Effector memory CD8-positive, alpha-beta T cell (primary cell): ENCODE measurements around the gene EPB41L4B.
"Not testable (repeated sequence)": the region's sequence is repeated elsewhere in the genome, so short reads cannot be mapped to it uniquely, and the experiment has no call there.

Source experiments
- ATAC-seq: fragments of 150-1000 bp; cut with Tn5 transposase; replicated peaks from 2 replicates; pipeline ENCODE4 v1.10.0; 2021; ENCODE audit warnings: mild to moderate bottlenecking, moderate library complexity
- DNase-seq, 3 experiments: peaks; one replicate each; pipeline ENCODE4 v3.0.0; 2021
- H3K27ac Mint-ChIP-seq, 2 donors: one replicate each; pipeline ENCODE4 v1.8.0; 2022; ENCODE audit warnings: mild to moderate bottlenecking in 2 of 2, mixed read lengths in 2 of 2, moderate library complexity in 2 of 2
- H3K27me3 Mint-ChIP-seq, 2 donors: one replicate each; pipeline ENCODE4 v1.8.0; 2022; ENCODE audit warnings: mixed read lengths in 2 of 2
- H3K36me3 Mint-ChIP-seq: one replicate; pipeline ENCODE4 v1.8.0; 2022; ENCODE audit warnings: mild to moderate bottlenecking, moderate library complexity, mixed read lengths; ENCODE audit not compliant: insufficient read depth
- H3K4me1 Mint-ChIP-seq, 2 donors: one replicate each; pipeline ENCODE4 v1.8.0; 2022; ENCODE audit warnings: low read depth in 2 of 2, mixed read lengths in 2 of 2
- H3K4me3 Mint-ChIP-seq, 2 donors: one replicate each; pipeline ENCODE4 v1.8.0; 2022; ENCODE audit warnings: mild to moderate bottlenecking in 2 of 2, mixed read lengths in 2 of 2, moderate library complexity in 2 of 2
- H3K9me3 Mint-ChIP-seq, 2 donors: one replicate each; pipeline ENCODE4 v1.8.0; 2022; ENCODE audit warnings: mixed read lengths in 2 of 2
- total RNA-seq, 9 experiments: gene quantifications; one replicate each; lab custom pipeline; 2026; lab: John Stamatoyannopoulos, UW

The EPB41L4B gene
- total RNA-seq = 0 to 0.59 (median 0.11) reads per million in 9 experiments

DNA sequence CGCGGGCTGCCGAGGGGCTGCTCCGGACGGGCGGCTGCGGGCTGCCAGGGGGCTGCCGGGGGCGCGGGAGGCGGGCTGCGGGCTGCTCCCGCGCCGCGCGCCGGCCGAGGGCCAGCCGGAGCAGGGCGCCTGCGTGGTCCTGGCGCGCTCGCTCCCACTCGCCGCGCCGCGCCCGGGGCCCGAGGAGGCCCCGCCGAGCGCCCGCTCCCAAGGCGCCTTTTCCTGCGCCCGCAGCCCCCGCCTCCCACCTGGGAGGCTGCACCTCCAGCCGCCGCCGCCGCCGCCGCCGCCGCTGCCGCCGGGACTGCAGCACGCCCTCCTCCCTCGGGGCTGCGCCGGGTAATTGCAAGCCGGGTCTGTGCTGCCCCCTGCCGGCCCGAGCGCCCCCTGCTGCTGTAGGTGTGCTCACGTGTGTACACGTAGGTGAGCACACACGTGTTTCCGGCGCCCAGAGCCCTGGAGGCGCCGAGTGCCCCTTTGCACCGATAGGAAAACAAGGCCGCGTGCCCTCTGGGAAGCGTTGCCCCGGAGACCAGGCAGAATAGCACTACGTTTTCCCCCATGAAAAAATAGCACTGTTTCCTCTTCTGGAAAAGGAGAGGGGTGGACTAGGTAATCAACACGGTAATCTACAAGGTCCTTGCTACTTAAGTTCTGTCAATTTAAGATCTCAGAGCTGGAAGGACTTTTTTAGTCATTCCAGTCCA is at the start of gene EPB41L4B:
EPB41L4B (minus strand) TSS at position 318 of the 707 bp plus-strand sequence. CDS start 613 bp downstream, outside the sequence.
- peak within 1 kb of the TSS; percentile 86 to 88 for H3K4me3 Mint-ChIP-seq
- peaks cover 2 to 5% of the 10 kb centered on the region in 2 donors for H3K9me3 Mint-ChIP-seq
- peaks cover 4 to 7% of the 10 kb centered on the region in 2 donors for H3K4me1 Mint-ChIP-seq
- peaks cover 60 to 84% of the 10 kb centered on the region in 2 donors for H3K27me3 Mint-ChIP-seq
- no peak within 1 kb of the TSS for H3K27ac Mint-ChIP-seq
- peak; percentile 46 to 56 (median 49) for DNase-seq
- peak; percentile 94 for ATAC-seq
- H3K36me3 Mint-ChIP-seq = peaks cover 4% of the 10 kb centered on the region

DNA sequence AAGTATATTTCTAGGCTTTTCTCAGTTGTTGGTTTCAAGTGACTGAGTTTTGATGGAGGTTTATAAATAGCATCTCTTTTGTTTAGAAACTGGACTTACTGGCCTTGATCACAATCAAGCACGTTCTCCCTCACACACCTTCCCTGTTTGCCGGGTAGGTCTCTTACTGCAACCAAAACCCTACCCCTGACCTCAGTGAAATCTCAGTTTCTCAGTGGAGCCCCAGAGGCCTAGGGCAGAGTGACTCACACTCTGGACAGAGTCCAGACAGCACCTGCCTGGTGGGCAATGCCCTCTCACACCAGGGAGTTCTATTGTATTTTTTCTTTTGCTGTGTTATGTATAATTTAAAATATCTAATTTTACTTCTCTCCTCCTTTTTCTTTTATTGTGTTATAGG is 48.4 kb upstream of the EPB41L4B start:
- DNase-seq = no peak
- no peaks in the 10 kb centered on the region for H3K36me3 Mint-ChIP-seq
- H3K4me1 Mint-ChIP-seq = no peaks in the 10 kb centered on the region
- H3K27me3 Mint-ChIP-seq = peaks cover 0 to 9% of the 10 kb centered on the region in 2 donors
- peaks cover 2 to 7% of the 10 kb centered on the region in 2 donors for H3K9me3 Mint-ChIP-seq
- no peak overlapping the region for H3K27ac Mint-ChIP-seq
- ATAC-seq = no peak
- H3K4me3 Mint-ChIP-seq = no peak overlapping the region

DNA sequence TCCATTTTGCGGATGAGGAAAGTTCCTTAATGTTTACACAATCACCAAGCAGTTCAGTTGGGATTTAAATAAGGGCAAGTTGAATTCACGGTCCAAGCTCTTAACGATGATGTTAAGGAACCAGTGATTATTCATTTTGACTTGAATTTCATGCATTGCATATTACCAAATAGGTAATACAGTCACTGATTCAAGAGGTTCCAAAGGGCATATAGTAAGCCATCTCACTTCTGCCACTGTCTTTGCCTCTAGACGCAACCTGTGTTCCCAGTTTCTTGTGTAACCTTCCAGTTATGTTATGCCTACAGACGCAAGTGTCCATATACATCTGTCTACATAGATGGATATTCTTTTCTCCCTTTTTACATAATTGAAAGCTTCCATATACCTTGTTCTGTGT is 39.9 kb upstream of the EPB41L4B start:
- ATAC-seq = no peak
- H3K36me3 Mint-ChIP-seq = no peaks in the 10 kb centered on the region
- peaks cover 0 to 6% of the 10 kb centered on the region in 2 donors for H3K27me3 Mint-ChIP-seq
- no peak for DNase-seq
- no peak overlapping the region for H3K27ac Mint-ChIP-seq
- H3K4me3 Mint-ChIP-seq = no peak overlapping the region
- no peaks in the 10 kb centered on the region for H3K9me3 Mint-ChIP-seq
- H3K4me1 Mint-ChIP-seq = no peaks in the 10 kb centered on the region

DNA sequence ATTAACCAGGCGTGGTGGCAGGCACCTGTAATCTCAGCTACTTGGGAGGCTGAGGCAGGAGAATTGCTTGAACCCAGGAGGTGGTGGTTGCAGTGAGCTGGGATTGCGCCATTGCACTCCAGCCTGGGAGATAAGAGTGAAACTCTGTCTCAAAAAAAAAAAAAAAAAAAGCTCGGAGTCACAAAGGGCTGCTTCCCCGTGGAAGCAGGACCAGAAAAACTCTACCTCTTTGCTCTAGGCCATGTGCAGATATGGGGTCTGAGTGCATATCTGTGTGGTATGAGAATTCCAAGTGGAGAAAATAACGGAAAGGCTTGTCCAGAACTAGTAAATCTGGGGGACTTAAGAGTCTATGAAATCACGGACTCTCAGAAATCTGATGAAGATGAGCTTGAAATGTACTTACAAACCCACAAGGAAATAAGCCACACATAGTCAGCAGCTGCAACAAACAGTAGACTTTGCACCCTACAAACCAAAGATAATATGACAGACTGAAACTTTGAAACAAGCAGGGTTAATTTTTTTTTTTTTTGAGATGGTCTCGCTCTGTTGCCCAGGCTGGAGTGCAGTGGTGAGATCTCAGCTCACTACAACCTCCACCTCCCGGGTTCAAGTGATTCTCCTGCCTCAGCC is 38.2 kb upstream of the EPB41L4B start:
- not testable (repeated sequence) for ATAC-seq, H3K4me3 Mint-ChIP-seq, H3K9me3 Mint-ChIP-seq, H3K36me3 Mint-ChIP-seq, H3K4me1 Mint-ChIP-seq, H3K27ac Mint-ChIP-seq, DNase-seq
- peaks cover 5 to 22% of the 10 kb centered on the region in 2 donors for H3K27me3 Mint-ChIP-seq

DNA sequence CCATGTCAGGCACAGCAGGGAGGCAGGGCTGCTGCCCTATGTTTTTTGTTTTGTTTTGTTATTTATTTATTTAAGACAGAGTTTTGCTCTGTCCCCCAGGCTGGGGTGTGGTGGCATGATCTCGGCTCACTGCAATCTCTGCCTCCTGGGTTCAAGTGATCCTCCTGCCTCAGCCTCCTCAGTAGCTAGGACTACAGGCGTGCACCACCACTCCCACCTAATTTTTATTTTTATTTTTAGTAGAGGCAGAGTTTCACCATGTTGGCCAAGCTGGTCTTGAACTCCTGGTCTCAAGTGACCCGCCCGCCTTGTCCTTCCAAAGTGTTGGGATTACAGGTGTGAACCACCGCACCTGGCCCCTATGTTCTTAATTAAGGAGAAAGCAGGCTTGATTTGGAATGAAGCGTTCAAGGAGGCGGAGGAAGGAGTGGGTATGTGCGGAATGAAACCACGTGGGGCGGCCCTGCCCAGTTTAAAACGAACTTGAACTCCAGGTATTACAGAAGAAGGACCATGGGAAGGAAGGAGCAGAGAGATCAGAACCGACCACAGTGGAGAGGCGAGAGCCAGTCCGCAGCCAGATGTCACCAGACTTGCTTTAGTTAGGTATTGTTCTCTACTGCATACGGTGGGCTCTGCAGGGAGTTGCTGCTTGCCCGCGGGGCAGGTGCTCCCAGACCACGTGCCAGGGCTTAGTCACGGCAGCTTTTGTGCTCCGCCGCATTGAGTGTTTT is 34.9 kb upstream of the EPB41L4B start:
- no peak overlapping the region for H3K4me3 Mint-ChIP-seq
- ATAC-seq = no peak
- no peaks in the 10 kb centered on the region for H3K4me1 Mint-ChIP-seq
- DNase-seq = no peak
- H3K27ac Mint-ChIP-seq = no peak overlapping the region
- no peaks in the 10 kb centered on the region for H3K36me3 Mint-ChIP-seq
- peaks cover 5 to 31% of the 10 kb centered on the region in 2 donors for H3K27me3 Mint-ChIP-seq
- H3K9me3 Mint-ChIP-seq = no peaks in the 10 kb centered on the region

DNA sequence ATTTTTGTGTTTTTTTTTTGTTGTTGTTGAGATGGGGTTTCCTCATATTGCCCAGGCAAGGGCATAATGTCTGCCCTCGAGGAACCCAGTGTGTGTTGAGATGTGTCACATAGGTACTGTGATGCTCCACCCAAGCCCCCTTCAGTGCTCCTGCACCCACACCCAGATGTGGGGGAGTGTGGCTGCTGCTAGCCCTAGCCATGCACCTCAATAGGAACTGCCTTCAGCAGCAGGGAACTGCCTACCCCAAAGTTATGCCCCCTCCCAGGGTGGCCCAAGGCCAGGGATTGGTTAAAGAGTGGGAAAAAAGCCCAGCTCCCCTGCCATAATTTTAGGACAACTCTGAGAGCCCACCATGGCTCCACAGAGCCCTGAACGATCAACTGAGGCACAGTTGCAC is 33.3 kb upstream of the EPB41L4B start:
- Mint-ChIP-seq H3K4me1 (no peaks in the 10 kb centered on the region), H3K27ac (no peak overlapping the region), H3K4me3 (no peak overlapping the region), H3K27me3 (peaks cover 5 to 31% of the 10 kb centered on the region in 2 donors), H3K36me3 (no peaks in the 10 kb centered on the region), H3K9me3 (no peaks in the 10 kb centered on the region)
- no peak for DNase-seq
- no peak for ATAC-seq

DNA sequence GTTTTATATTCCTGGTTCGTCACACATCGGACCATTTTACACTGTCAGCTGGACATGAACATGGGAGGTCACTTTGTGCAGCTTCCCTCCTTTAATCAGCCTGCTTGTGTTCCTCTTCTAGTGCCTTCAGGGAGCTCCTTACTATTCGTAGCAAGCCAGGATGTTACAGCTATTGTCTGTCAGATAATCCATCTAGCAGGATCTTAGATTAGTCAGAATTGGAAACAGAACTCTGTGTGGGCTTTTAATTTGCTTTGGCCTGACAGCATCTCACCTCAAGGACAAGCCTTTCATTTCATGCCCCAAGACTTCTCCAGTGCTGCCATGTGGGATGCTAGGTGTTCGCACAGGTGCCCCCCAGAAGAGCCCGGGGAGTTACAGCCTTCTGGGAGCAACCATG is 30.2 kb upstream of the EPB41L4B start:
- Mint-ChIP-seq H3K27me3 (peaks cover 5 to 28% of the 10 kb centered on the region in 2 donors), H3K4me1 (no peaks in the 10 kb centered on the region), H3K27ac (no peak overlapping the region), H3K9me3 (no peaks in the 10 kb centered on the region), H3K4me3 (no peak overlapping the region), H3K36me3 (no peaks in the 10 kb centered on the region)
- DNase-seq (no peak), ATAC-seq (no peak)

DNA sequence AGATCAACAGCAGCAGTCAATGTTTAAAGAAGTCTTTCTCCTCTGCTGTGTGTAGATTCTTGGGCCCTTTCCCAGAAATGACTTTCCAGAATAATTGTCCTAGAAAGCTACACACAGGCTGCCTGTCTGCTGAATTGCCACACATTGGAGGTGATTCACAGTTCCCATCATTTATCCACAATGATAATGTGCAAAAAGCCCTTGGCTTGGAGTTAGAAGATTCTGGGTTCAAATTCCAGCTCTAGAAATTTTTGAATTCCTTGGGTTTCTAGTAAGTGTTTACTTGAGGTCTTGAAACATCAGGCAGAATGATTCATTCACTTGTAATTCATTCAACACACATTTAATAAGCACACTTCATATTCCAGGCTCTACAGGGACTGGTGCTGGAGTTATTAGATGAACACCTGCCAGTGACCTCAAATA is 28.6 kb upstream of the EPB41L4B start:
- ATAC-seq (no peak), DNase-seq (no peak)
- no peaks in the 10 kb centered on the region for H3K9me3 Mint-ChIP-seq

DNA sequence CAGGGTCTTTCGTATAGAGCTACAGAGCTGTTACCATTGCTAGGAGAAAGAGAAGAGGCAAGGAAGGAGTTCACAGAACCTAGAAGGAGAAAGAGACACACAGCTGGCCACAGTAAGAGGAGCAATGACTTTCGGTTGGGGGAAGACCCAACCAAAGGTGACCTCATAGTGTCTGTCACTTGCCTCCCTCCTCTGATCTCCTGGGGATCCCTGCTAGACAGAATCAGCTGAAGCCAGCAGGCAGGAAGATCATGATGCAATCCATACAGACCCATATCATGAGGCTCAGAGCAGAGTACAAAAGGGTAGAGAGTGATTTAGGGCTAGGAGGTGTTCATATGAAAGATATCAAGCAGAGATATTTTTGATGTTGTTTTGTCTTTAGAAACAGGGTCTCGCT is 26.0 kb upstream of the EPB41L4B start:
- Mint-ChIP-seq H3K36me3 (no peaks in the 10 kb centered on the region), H3K4me1 (no peaks in the 10 kb centered on the region), H3K27me3 (peaks cover 0 to 10% of the 10 kb centered on the region in 2 donors), H3K27ac (no peak overlapping the region), H3K9me3 (no peaks in the 10 kb centered on the region), H3K4me3 (no peak overlapping the region)
- no peak for ATAC-seq
- DNase-seq = no peak

More for the DNA sequence above, 28.6 kb upstream of the EPB41L4B start:
- Mint-ChIP-seq H3K27me3 (peaks cover 2 to 12% of the 10 kb centered on the region in 2 donors), H3K36me3 (no peaks in the 10 kb centered on the region), H3K27ac (no peak overlapping the region), H3K4me1 (no peaks in the 10 kb centered on the region), H3K4me3 (no peak overlapping the region)

DNA sequence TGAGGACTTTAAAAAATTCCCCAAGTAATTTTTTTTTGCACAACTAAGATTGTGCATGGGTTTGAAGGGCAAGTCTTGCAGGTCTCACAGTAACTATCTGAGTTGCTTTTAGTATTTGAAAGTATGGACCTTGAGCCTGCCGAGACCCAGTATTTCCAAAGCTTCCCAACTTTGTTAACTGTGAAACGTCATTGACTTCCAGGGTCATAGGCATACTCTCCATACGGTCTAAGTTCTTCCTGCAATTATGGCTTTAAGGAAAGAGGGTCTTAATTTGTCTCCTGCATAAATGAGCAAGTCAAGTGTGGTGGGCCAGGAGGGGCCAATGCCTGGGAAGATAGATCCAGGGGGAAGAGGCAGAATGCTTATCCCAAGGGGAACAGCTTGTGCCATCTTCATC is 24.0 kb upstream of the EPB41L4B start:
- no peaks in the 10 kb centered on the region for H3K9me3 Mint-ChIP-seq
- no peak for ATAC-seq

DNA sequence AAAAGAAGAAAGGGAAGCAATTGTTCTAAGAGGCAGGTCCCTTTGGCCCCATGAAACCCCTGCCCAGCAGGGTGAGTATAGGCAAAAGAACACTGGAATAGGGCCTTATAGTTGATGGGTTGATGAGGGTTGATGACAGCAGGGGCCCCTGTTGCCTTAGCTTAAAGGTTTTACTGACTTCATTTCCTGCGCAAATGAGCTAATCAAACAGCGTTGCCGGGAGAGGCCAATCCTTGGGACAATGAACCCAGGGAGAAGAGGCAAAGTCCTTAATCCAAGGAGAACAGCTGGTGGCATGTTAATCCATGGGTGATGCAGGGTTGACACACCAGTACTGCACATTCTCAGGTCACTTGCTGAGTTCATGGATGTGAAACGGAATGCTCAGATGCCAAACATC is 22.0 kb upstream of the EPB41L4B start:
- peaks cover 0 to 10% of the 10 kb centered on the region in 2 donors for H3K27me3 Mint-ChIP-seq
- H3K9me3 Mint-ChIP-seq = no peaks in the 10 kb centered on the region
- H3K27ac Mint-ChIP-seq = no peak overlapping the region
- H3K4me1 Mint-ChIP-seq = no peaks in the 10 kb centered on the region
- no peak for DNase-seq
- H3K36me3 Mint-ChIP-seq = no peaks in the 10 kb centered on the region
- H3K4me3 Mint-ChIP-seq = no peak overlapping the region
- no peak for ATAC-seq

More for the DNA sequence above, 24.0 kb upstream of the EPB41L4B start:
- DNase-seq = no peak
- Mint-ChIP-seq H3K4me1 (no peaks in the 10 kb centered on the region), H3K4me3 (no peak overlapping the region), H3K27me3 (peaks cover 0 to 10% of the 10 kb centered on the region in 2 donors), H3K36me3 (no peaks in the 10 kb centered on the region), H3K27ac (no peak overlapping the region)

DNA sequence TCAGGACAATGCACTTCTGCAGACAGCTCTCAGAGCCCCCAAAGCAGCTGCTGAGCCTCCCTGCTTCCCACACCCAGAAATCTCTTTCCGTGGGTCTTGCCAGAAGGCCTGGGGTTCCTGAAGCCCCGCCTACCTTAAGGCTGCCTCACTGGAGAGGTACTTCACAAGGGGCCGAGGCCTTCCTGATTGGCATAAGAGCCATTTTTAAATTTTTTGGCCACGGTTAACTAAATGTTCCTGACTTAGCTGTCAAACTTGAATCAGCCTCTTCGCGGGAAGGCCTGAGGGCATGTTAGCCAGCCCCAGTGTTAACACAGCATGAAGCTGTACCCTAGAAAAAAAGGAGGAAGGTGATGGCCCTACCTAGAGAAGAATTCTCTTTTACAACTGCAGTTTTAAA is 20.7 kb upstream of the EPB41L4B start:
- no peaks in the 10 kb centered on the region for H3K4me1 Mint-ChIP-seq
- H3K9me3 Mint-ChIP-seq = no peaks in the 10 kb centered on the region
- ATAC-seq (no peak), DNase-seq (no peak)
- H3K36me3 Mint-ChIP-seq = no peaks in the 10 kb centered on the region
- H3K27me3 Mint-ChIP-seq = peaks cover 0 to 10% of the 10 kb centered on the region in 2 donors
- H3K27ac Mint-ChIP-seq = no peak overlapping the region
- no peak overlapping the region for H3K4me3 Mint-ChIP-seq

DNA sequence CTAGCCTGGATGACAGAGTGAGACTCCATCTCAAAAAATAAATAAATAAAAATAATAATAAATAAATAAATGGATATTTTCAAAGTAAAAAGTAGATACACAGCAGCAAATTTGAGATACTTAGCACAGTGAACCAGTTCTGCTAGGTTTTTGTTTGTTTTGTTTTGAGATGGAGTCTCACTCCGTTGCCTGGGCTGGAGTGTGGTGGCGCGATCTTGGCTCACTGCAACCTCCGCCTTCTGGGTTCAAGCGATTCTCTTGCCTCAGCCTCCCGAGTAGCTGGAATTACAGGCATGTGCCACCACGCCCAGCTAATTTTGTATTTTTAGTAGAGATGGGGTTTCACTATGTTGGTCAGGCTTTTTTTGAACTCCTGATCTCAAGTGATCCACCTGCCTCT is 20.1 kb upstream of the EPB41L4B start:
- not testable (repeated sequence) for H3K4me1 Mint-ChIP-seq, DNase-seq, H3K27ac Mint-ChIP-seq

More for the DNA sequence above, 20.1 kb upstream of the EPB41L4B start:
- not testable (repeated sequence) for H3K9me3 Mint-ChIP-seq, ATAC-seq, H3K36me3 Mint-ChIP-seq, H3K4me3 Mint-ChIP-seq, H3K27me3 Mint-ChIP-seq
